A673 (cell line): ENCODE measurements around the gene WLS. TPM values are rescaled to one million over a fixed set of nuclear protein-coding genes. Genes with fewer than 3 reads are reported as not detected.

Experiments used
- Bru-seq: library from RNA; stranded (reverse); fragments of 400-500 nt; gene quantifications from one replicate; lab custom pipeline; 2021; lab: Mats Ljungman, UMichigan
- BruChase-seq, 2 experiments: library from RNA; stranded (reverse); fragments of 400-500 nt; gene quantifications; one replicate each; lab custom pipeline; 2021; lab: Mats Ljungman, UMichigan
- BruUV-seq: library from RNA; stranded (reverse); fragments of 400-500 nt; replicated peaks from 2 replicates; lab custom pipeline; 2021; lab: Mats Ljungman, UMichigan
- CTCF ChIA-PET: fragments of 300-600 bp; sonication (Branson Sonifier 250); formaldehyde crosslinking; loops from one replicate; lab custom pipeline; 2022; ENCODE audit warnings: antibody characterized with exemption; lab: Charles Lee
- POLR2A ChIA-PET: fragments of 300-600 bp; sonication (Branson Sonifier 250); formaldehyde crosslinking; loops from one replicate; lab custom pipeline; 2022; ENCODE audit warnings: antibody characterized with exemption; ENCODE audit not compliant: low non-redundant PET; lab: Charles Lee
- DNase-seq: peaks from one replicate; pipeline ENCODE4 v3.0.0-alpha.2; 2015; ENCODE audit warnings: low spot score
- H3K27ac ChIP-seq: fragments of 200-600 bp; sonication (generic); 2 replicates; pipeline ENCODE4 v1.5.1; 2016; ENCODE audit warnings: mixed run types, low read depth, mild to moderate bottlenecking, mixed read lengths, antibody characterized with exemption, low read length; ENCODE audit not compliant: poor library complexity, severe bottlenecking
- H3K27me3 ChIP-seq: fragments of 200-600 bp; sonication (generic); replicated peaks from 2 replicates; pipeline ENCODE4 v1.6.1; 2017; ENCODE audit warnings: mixed run types, low read depth, mild to moderate bottlenecking, mixed read lengths, antibody characterized with exemption, low read length; ENCODE audit not compliant: insufficient read depth, poor library complexity
- H3K36me3 ChIP-seq: fragments of 200-600 bp; sonication (generic); 2 replicates; pipeline ENCODE4 v1.6.1; 2016; ENCODE audit warnings: mixed run types, mild to moderate bottlenecking, mixed read lengths, antibody characterized with exemption, low read length; ENCODE audit not compliant: insufficient read depth, poor library complexity, severe bottlenecking
- H3K4me1 ChIP-seq: fragments of 200-600 bp; sonication (generic); 2 replicates; pipeline ENCODE4 v1.6.1; 2017; ENCODE audit warnings: mixed run types, mild to moderate bottlenecking, mixed read lengths, antibody characterized with exemption, low read length; ENCODE audit not compliant: insufficient read depth, poor library complexity, severe bottlenecking
- H3K4me3 ChIP-seq: fragments of 200-600 bp; sonication (generic); 2 replicates; pipeline ENCODE4 v1.5.1; 2016; ENCODE audit warnings: low read depth, mixed run types, mild to moderate bottlenecking, mixed read lengths, low read length; ENCODE audit not compliant: poor library complexity, severe bottlenecking
- H3K9me3 ChIP-seq: fragments of 200-600 bp; sonication (generic); 2 replicates; pipeline ENCODE4 v1.6.1; 2016; ENCODE audit warnings: mixed run types, low read depth, mild to moderate bottlenecking, mixed read lengths, antibody characterized with exemption, low read length; ENCODE audit not compliant: poor library complexity, severe bottlenecking
- EZH2 ChIP-seq: fragments of 200-600 bp; sonication (generic); IDR thresholded peaks from 2 replicates; pipeline ENCODE4 v1.6.1; 2017; ENCODE audit warnings: borderline replicate concordance, low read depth, mild to moderate bottlenecking, mixed read lengths, antibody characterized with exemption, low read length; ENCODE audit not compliant: poor library complexity, severe bottlenecking
- intact Hi-C: fragments of 100-400 bp; cut with micrococcal nuclease; formaldehyde crosslinking; loops from one replicate; pipeline ENCODE4 v1.10.0; 2022; ENCODE audit not compliant: unreplicated experiment
- long read RNA-seq: library from polyadenylated mRNA; stranded (forward); transcript quantifications from one replicate; pipeline ENCODE4 v2.0.0, GENCODE V29; 2022
- total RNA-seq: library from RNA; stranded (reverse); gene quantifications from 2 replicates; pipeline ENCODE4 v1.2.3, GENCODE V29; 2021
- TF ChIP-seq, protein P1 (sequence below): fragments of 300-800, 200-600 bp; sonication (generic); conservative IDR thresholded peaks from 2 replicates; pipeline ENCODE4 v1.5.1; 2017; ENCODE audit warnings: low read depth, mild to moderate bottlenecking, antibody characterized with exemption, low read length, moderate library complexity, mixed read lengths

Gene WLS
- total RNA-seq (144 and 149 TPM in 2 replicates), Bru-seq, nascent RNA (percentile 90 among the genes with signal in this experiment), BruChase-seq, experiment 1, labeled RNA remaining after a 2-hour chase (percentile 86 among the genes with signal in this experiment), BruChase-seq, experiment 2, labeled RNA remaining after a 6-hour chase (percentile 81 among the genes with signal in this experiment)
- long read RNA-seq, transcript WLS-201 (12 exons, 2,748 nt): major isoform, 19 of 56 reads
- long read RNA-seq, partial matches to known transcripts: 6 of 56 reads
- long read RNA-seq, other reads (novel, unspliced or antisense): 30 of 56 reads

DNA sequence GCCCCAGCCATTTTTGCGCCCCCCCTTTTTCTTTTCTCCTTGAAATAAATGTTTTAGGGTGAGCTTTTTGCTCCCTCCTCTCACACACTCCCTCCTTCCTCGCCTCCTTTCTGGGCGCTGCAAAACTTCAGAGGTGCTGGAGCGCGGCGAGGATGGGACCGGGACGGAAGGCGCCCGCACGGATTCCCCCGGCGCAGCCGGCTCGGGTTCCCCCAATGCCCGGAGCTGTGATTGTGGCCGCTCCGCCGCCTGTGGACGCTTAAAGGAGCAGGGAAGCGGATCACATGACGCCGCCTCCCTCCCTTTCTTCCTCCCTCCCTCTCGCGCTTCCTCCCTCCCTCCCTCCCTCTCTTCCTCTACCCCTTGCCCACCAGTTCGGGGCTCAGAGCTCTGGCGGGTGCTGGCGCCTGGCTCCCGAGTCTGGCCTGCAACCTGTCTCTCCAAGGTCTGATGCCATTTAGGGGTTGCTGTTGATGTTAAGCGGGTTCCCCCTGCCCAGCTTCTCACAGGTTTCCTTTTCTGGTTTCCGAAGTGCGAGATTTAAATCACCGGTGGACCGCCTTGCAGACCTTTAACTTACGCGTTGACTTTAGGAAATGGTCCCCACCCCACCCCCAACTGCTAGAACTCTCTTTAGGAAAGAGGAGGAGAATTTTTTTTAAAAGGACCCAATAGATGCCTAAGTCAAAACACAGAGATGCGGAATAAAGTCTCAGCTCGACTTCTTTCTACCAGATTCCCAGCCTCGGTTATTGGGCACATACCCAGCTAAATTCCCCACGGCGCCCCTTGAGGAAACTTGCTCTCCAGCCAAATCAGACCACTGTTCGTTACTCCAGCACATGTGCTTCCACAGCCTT lies at the start of gene WLS:
TSS of gene WLS (minus strand) at position 235 of the 860 bp plus-strand sequence. CDS start at position 11, 224 bp downstream.
- no TSS peak for BruUV-seq
- DNase-seq: peak; percentile 92
- TF ChIP-seq, protein P1, sequence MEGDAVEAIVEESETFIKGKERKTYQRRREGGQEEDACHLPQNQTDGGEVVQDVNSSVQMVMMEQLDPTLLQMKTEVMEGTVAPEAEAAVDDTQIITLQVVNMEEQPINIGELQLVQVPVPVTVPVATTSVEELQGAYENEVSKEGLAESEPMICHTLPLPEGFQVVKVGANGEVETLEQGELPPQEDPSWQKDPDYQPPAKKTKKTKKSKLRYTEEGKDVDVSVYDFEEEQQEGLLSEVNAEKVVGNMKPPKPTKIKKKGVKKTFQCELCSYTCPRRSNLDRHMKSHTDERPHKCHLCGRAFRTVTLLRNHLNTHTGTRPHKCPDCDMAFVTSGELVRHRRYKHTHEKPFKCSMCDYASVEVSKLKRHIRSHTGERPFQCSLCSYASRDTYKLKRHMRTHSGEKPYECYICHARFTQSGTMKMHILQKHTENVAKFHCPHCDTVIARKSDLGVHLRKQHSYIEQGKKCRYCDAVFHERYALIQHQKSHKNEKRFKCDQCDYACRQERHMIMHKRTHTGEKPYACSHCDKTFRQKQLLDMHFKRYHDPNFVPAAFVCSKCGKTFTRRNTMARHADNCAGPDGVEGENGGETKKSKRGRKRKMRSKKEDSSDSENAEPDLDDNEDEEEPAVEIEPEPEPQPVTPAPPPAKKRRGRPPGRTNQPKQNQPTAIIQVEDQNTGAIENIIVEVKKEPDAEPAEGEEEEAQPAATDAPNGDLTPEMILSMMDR: no peak
- no peak for TF ChIP-seq EZH2
- H3K9me3 ChIP-seq: no peaks in the 10 kb centered on the region
- ChIA-PET CTCF (interaction anchor here (1.2 to 2.3 kb wide), 2 partner anchors 75 to 112 kb away, joined by 4 to 5 read pairs; no protein-coding TSS in a partner anchor), POLR2A (interaction anchor here (0.5 to 0.6 kb wide), 4 partner anchors 9 to 160 kb away, joined by 3 to 15 read pairs (median 6); no protein-coding TSS in a partner anchor)
- H3K27me3 ChIP-seq: no peaks in the 10 kb centered on the region
- no peaks in the 10 kb centered on the region for H3K36me3 ChIP-seq
- peaks cover 39% of the 10 kb centered on the region for H3K4me1 ChIP-seq
- peak within 1 kb of the TSS; percentile 90 for H3K27ac ChIP-seq
- peak within 1 kb of the TSS; percentile 71 for H3K4me3 ChIP-seq
- intact Hi-C loops: loop anchor here (2.0 to 5.0 kb wide), 3 partner anchors 75 to 112 kb away; no protein-coding TSS in a partner anchor

DNA sequence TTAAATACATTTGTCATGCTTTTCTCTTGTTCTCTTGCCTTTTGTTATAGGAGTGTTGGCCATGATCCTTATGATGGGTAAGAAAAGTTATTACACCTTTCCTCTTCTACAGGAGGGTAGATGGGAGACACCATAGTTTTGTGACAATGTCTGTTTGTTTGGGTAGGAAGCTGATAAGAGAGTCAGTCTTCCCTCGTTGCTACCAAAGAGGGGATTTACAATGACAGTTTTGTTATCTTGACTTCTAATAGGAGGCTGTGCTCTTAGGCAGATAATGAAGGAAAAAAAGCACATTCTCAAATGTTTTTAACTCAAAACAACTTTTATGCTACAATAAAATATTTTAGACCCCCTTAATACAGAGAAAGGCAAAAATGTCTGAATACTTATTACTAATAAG lies 48.0 kb upstream of the WLS start:
- H3K27me3 ChIP-seq: no peaks in the 10 kb centered on the region
- H3K4me1 ChIP-seq: no peaks in the 10 kb centered on the region
- TF ChIP-seq, protein P1: no peak
- no peak for TF ChIP-seq EZH2
- no peak overlapping the region for H3K4me3 ChIP-seq
- intact Hi-C loops: no loop called here
- H3K36me3 ChIP-seq: no peaks in the 10 kb centered on the region
- CTCF ChIA-PET: no interaction called here
- no peaks in the 10 kb centered on the region for H3K9me3 ChIP-seq
- BruUV-seq: no TSS peak
- H3K27ac ChIP-seq: no peak overlapping the region
- no peak for DNase-seq
- POLR2A ChIA-PET: no interaction called here

DNA sequence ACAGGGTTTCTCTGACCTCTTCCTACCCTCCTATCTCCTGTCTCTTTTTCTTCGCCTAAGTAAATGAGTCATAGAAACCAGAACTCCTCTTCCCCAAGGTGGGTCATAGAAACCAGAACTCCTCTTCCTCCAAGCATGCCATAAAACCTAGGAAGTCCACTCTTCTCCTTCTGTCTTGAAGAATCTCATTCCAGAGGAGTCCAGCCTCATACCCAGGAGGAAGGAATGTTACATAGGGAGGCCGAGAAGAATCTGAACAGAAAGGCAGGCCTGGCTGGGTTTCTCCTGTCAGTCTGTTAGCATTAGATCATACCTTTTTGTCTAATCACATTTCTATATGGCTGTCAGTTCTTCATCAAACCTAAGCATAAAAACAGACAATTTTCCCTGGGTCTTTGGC lies 47.5 kb upstream of the WLS start:
- H3K9me3 ChIP-seq: no peaks in the 10 kb centered on the region
- H3K36me3 ChIP-seq: no peaks in the 10 kb centered on the region
- H3K4me1 ChIP-seq: no peaks in the 10 kb centered on the region
- ChIA-PET CTCF (no interaction called here), POLR2A (no interaction called here)
- intact Hi-C loops: no loop called here
- TF ChIP-seq, protein P1: no peak
- TF ChIP-seq EZH2: no peak
- no peak overlapping the region for H3K4me3 ChIP-seq
- H3K27me3 ChIP-seq: no peaks in the 10 kb centered on the region
- BruUV-seq: no TSS peak
- no peak overlapping the region for H3K27ac ChIP-seq
- no peak for DNase-seq
